Inflammatory macrophage treated with lipopolysaccharide for 4 hours (primary cell): ENCODE data around the gene SEZ6L.
"Not testable (repeated sequence)": the region's sequence is repeated elsewhere in the genome, so short reads cannot be mapped to it uniquely, and the experiment has no call there.

Experiments used
- DNase-seq: peaks from one replicate; pipeline ENCODE4 v3.0.0-alpha.2; 2020

SEZ6L gene

GRCh38 chr22:26393929-26394328, 224.7 kb downstream of the SEZ6L start:
- DNase-seq: no peak

- DNase-seq: no peak
These were observed 225.5 kb downstream of the SEZ6L start for GRCh38 chr22:26394777-26395176.

- no peak for DNase-seq
These were observed 226.7 kb downstream of the SEZ6L start for GRCh38 chr22:26395926-26396325.

- peak; percentile 77 for DNase-seq
These were observed 229.5 kb downstream of the SEZ6L start for GRCh38 chr22:26398741-26399153.

GRCh38 chr22:26399289-26399688, 230.0 kb downstream of the SEZ6L start:
- DNase-seq: no peak

GRCh38 chr22:26401726-26402125, 232.5 kb downstream of the SEZ6L start:
- no peak for DNase-seq

GRCh38 chr22:26404851-26405421, 235.7 kb downstream of the SEZ6L start:
- DNase-seq: peak; percentile 78

- DNase-seq: no peak
These were observed 236.9 kb downstream of the SEZ6L start for GRCh38 chr22:26406118-26406517.

GRCh38 chr22:26408562-26409220, 239.4 kb downstream of the SEZ6L start:
- not testable (repeated sequence) for DNase-seq

- DNase-seq: peak; percentile 58
These were observed 240.6 kb downstream of the SEZ6L start for GRCh38 chr22:26409719-26410335.

- DNase-seq: no peak
These were observed 241.1 kb downstream of the SEZ6L start for GRCh38 chr22:26410386-26410785.

- no peak for DNase-seq
These were observed 245.1 kb downstream of the SEZ6L start for GRCh38 chr22:26414347-26414746.

GRCh38 chr22:26416256-26416655, 247.0 kb downstream of the SEZ6L start:
- DNase-seq: no peak

GRCh38 chr22:26416670-26417276, 247.5 kb downstream of the SEZ6L start:
- DNase-seq: no peak

- no peak for DNase-seq
These were observed 248.1 kb downstream of the SEZ6L start for GRCh38 chr22:26417406-26417805.

- no peak for DNase-seq
These were observed 249.4 kb downstream of the SEZ6L start for GRCh38 chr22:26418620-26419019.

GRCh38 chr22:26426924-26427323, 257.7 kb downstream of the SEZ6L start:
- no peak for DNase-seq

- DNase-seq: peak; percentile 94
These were observed 259.5 kb downstream of the SEZ6L start, which contains the start of gene ASPHD2 for GRCh38 chr22:26428515-26429457. TSS of gene ASPHD2 (plus strand) at chr22:26429260. CDS start at chr22:26433616, 4,356 bp downstream.

- no peak for DNase-seq
These were observed 260.4 kb downstream of the SEZ6L start for GRCh38 chr22:26429458-26430286.

GRCh38 chr22:26430600-26430999, 261.3 kb downstream of the SEZ6L start:
- no peak for DNase-seq

GRCh38 chr22:26431261-26431995, 262.2 kb downstream of the SEZ6L start:
- peak; percentile 73 for DNase-seq
